Lower lobe of right lung (tissue), 2 donors: Measurements from ENCODE around the gene ANKRD55. TPM values are rescaled to one million over a fixed set of nuclear protein-coding genes. Genes with fewer than 3 reads are reported as not detected.

Experiments
- ATAC-seq, 2 donors: fragments of 200-7000 bp; cut with Tn5 transposase; one replicate each; pipeline ENCODE4 v1.9.1; 2020 to 2022; ENCODE audit warnings: mild to moderate bottlenecking in 2 of 2, moderate library complexity in 2 of 2
- DNase-seq: peaks from one replicate; pipeline ENCODE4 v3.0.0-alpha.2; 2020
- H3K27ac ChIP-seq: fragments of 200-600 bp; one replicate; pipeline ENCODE4 v1.8.0; 2022
- H3K27me3 ChIP-seq: fragments of 200-600 bp; one replicate; pipeline ENCODE4 v1.8.0; 2022; ENCODE audit warnings: low read depth
- H3K36me3 ChIP-seq: fragments of 200-600 bp; one replicate; pipeline ENCODE4 v1.8.0; 2022; ENCODE audit warnings: mild to moderate bottlenecking
- H3K4me1 ChIP-seq: fragments of 200-600 bp; one replicate; pipeline ENCODE4 v1.8.0; 2022
- H3K4me3 ChIP-seq: fragments of 200-600 bp; one replicate; pipeline ENCODE4 v1.8.0; 2022; ENCODE audit warnings: mild to moderate bottlenecking
- H3K9me3 ChIP-seq: fragments of 200-600 bp; one replicate; pipeline ENCODE4 v1.8.0; 2022
- intact Hi-C: fragments of 100-400 bp; cut with DNase I; formaldehyde crosslinking; loops from one replicate; pipeline ENCODE4 v1.11.0; 2022
- total RNA-seq: library from RNA; stranded (reverse); fragmentation: NEBNext Ultra II Directional; extraction: Animal tissue kit (Norgen Biotek cat#: 25700); gene quantifications from one replicate; pipeline ENCODE4 v1.2.1, GENCODE V29; 2021
- TF ChIP-seq, protein P1 (sequence below): fragments of 200-600 bp; IDR thresholded peaks from one replicate; pipeline ENCODE4 v1.8.0; 2022; ENCODE audit warnings: antibody characterized with exemption, mild to moderate bottlenecking
- donor health status: DM: no; HTN: yes; CAD: no; lungs with severe emphysema.

Gene ANKRD55
- total RNA-seq, 1 donor from 2014 or later: 0.41 TPM

DNA sequence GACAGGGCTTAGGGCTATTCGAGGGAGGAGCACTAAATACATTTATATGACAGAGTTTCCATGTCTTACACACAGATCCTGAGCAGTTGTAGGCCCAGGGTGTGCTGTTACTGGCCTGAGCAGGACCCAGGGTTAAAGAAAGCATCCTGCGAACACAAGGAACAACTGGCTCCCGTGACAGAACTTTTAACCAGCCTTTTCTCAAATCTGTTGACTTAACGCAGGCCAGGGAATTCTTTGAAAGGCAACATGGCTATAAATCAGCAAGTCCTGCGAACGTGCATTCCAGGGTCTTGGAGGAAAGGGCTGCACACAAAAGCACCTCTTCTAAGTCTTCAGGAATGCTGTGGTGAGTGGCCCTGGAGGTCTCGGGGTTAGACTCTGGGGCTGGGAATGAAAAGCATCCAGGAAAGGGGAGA, 45.2 kb upstream of the ANKRD55 start:
- Histone ChIP-seq H3K36me3 (no peaks in the 10 kb centered on the region), H3K4me3 (no peak overlapping the region), H3K9me3 (no peaks in the 10 kb centered on the region), H3K27me3 (no peaks in the 10 kb centered on the region), H3K27ac (no peak overlapping the region), H3K4me1 (peaks cover 11% of the 10 kb centered on the region)
- ATAC-seq: no peak
- intact Hi-C loops: no loop called here
- TF ChIP-seq, protein P1, sequence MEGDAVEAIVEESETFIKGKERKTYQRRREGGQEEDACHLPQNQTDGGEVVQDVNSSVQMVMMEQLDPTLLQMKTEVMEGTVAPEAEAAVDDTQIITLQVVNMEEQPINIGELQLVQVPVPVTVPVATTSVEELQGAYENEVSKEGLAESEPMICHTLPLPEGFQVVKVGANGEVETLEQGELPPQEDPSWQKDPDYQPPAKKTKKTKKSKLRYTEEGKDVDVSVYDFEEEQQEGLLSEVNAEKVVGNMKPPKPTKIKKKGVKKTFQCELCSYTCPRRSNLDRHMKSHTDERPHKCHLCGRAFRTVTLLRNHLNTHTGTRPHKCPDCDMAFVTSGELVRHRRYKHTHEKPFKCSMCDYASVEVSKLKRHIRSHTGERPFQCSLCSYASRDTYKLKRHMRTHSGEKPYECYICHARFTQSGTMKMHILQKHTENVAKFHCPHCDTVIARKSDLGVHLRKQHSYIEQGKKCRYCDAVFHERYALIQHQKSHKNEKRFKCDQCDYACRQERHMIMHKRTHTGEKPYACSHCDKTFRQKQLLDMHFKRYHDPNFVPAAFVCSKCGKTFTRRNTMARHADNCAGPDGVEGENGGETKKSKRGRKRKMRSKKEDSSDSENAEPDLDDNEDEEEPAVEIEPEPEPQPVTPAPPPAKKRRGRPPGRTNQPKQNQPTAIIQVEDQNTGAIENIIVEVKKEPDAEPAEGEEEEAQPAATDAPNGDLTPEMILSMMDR: no peak
- no peak for DNase-seq

DNA sequence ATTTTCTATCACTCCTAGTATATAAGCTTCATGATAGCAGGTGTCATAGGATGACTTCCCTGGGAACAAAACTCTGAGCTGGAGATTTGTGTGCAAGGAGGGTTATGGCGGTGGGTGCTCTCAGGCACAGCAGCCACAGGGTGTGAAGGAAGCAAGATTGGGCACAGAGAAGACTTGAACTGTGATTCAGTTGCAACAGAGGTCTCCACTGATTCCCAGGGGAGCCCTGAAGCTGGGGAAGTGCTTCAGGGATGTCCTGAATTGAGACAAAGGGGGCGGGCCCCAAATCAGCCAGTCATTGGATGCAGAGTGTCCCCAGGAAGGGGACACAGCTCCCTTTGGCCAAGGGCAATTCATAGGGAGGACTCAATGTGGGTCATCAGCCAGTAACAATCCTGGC, 44.4 kb upstream of the ANKRD55 start:
- H3K36me3 ChIP-seq: no peaks in the 10 kb centered on the region
- no peak overlapping the region for H3K27ac ChIP-seq
- ATAC-seq (no peak), DNase-seq (no peak)
- H3K9me3 ChIP-seq: no peaks in the 10 kb centered on the region
- no peaks in the 10 kb centered on the region for H3K27me3 ChIP-seq
- H3K4me1 ChIP-seq: peaks cover 11% of the 10 kb centered on the region
- H3K4me3 ChIP-seq: no peak overlapping the region
- intact Hi-C loops: no loop called here
- TF ChIP-seq, protein P1: no peak

DNA sequence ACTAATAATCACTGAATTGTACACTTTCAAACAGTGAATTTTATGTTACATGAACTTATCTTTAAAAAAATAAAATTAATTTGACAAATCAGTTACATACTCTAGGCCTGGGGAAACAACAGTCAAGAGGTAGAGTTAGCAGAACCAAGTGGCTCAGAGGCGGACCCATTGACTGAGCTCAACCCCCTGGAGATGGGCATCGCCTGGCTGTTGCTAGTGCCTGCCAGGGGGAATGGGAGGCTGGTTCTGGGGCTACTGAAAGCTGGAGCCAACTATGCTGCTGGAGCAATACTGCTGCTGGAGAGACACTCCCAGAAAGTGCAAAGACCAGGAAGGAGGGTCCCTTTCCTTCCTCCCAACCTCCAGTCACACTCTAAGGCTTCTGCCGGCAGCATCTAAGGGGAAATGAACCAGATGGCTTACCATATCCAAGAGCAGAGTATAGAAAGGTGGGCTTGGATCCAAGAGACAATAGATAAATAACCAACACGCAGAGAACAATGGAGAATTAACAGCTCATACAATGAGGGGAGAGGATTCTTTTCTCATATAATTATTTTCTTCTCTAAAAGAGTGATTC, 40.3 kb upstream of the ANKRD55 start:
- peaks cover 18% of the 10 kb centered on the region for H3K4me1 ChIP-seq
- TF ChIP-seq, protein P1: no peak
- H3K9me3 ChIP-seq: no peaks in the 10 kb centered on the region
- no peak overlapping the region for H3K27ac ChIP-seq
- ATAC-seq: no peak
- no peak overlapping the region for H3K4me3 ChIP-seq
- no peaks in the 10 kb centered on the region for H3K27me3 ChIP-seq
- intact Hi-C loops: loop anchor here (5.0 kb wide), 1 partner anchor 564 kb away; no protein-coding TSS in a partner anchor
- H3K36me3 ChIP-seq: no peaks in the 10 kb centered on the region
- no peak for DNase-seq

DNA sequence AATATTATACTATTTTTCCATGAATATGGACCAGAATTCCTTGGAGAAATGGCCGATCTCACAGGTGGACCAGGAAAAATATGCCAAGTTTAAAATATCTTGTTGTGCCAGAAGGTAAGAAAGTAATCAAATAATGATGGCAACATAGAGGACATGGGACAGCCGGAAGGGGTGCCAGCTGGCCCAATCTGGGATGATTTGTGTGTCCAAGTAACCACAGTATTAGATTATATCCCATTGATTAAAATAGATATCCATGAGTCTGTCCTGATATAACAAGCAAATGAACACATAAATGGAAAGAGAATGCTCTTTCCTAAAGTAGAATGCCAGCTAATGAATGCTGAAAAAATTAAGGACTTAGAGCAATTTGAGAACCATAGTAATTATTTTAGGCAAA, 39.6 kb upstream of the ANKRD55 start:
- ATAC-seq: no peak

DNA sequence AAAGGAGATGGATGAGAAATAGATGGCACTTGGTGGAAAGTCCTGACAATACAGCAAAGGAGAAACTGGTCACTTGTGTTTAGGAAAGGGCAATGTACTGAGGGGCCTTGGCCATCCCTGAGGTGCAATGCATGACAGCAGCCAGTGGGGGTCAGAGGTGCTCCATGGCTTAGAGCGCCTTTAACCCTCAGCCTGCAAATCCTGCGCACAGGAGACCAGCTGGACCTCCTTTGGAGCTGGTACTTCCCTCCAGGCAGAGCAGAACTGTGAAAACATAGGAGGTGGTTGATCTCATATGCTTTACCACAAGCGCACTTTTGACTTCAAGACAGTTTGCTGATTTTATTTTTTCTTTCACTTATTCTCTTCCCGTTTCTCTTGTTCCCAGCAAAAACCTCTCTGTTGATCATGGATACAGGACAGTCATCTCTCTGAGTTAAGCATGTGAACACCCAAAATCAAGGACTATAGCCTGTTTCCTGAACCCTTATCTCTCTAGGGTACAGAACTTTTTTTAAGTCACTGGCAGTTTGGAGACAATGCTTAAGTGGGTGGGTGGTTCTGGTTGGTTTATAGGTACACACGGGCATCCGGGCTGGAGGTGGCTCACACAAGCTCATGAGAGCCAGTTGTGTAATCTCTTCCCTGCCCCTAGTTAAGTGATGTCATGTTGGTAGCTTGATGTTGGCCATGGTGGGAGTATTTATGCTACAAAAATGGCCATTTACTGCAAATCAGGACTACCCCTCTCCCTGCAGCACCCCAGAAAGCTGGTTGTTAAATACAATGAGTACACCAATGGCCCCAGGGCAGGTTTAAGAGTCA, 37.6 kb upstream of the ANKRD55 start:
- Histone ChIP-seq H3K27me3 (no peaks in the 10 kb centered on the region), H3K9me3 (no peaks in the 10 kb centered on the region), H3K36me3 (no peaks in the 10 kb centered on the region), H3K27ac (no peak overlapping the region), H3K4me1 (peaks cover 18% of the 10 kb centered on the region), H3K4me3 (no peak overlapping the region)
- intact Hi-C loops: loop anchor here (5.0 kb wide), 1 partner anchor 567 kb away; no protein-coding TSS in a partner anchor
- TF ChIP-seq, protein P1: peak; percentile 97
- DNase-seq: peak; percentile 83
- peak; percentile 98 to 99 for ATAC-seq

More for the DNA sequence above, 39.6 kb upstream of the ANKRD55 start:
- no peaks in the 10 kb centered on the region for H3K9me3 ChIP-seq
- no peak overlapping the region for H3K4me3 ChIP-seq
- TF ChIP-seq, protein P1: no peak
- H3K27me3 ChIP-seq: no peaks in the 10 kb centered on the region
- peaks cover 18% of the 10 kb centered on the region for H3K4me1 ChIP-seq
- H3K36me3 ChIP-seq: no peaks in the 10 kb centered on the region
- DNase-seq: no peak
- intact Hi-C loops: loop anchor here (5.0 kb wide), 1 partner anchor 565 kb away; no protein-coding TSS in a partner anchor
- no peak overlapping the region for H3K27ac ChIP-seq
